ENCODE results near the gene DTNB. TPM values are rescaled to one million over a fixed set of nuclear protein-coding genes. Genes with fewer than 3 reads are reported as not detected.

DTNB gene
- total RNA-seq, 2 donors from 2014 or later: 11.1 to 11.6 TPM

GRCh38 chr2:25349397-25349796 is 324.0 kb downstream of the DTNB start:
- intact Hi-C loops (cut with DNase I): loop anchor here in 1 of 2 donors (5.0 kb wide), 1 partner anchor 252 kb away; no protein-coding TSS in a partner anchor
- DNase-seq (ENCODE audit: low spot score): no peak

- DNase-seq (ENCODE audit: low spot score): no peak
- intact Hi-C loops (cut with DNase I): loop anchor here in 1 of 2 donors (5.0 kb wide), 1 partner anchor 251 kb away; no protein-coding TSS in a partner anchor
Measured at GRCh38 chr2:25347846-25348245, 325.5 kb downstream of the DTNB start.

- intact Hi-C loops (cut with DNase I): loop anchor here in 1 of 2 donors (5.0 kb wide), 1 partner anchor 250 kb away; no protein-coding TSS in a partner anchor
- no peak for DNase-seq (ENCODE audit: low spot score)
Measured at GRCh38 chr2:25347205-25347815, 326.1 kb downstream of the DTNB start.

- DNase-seq (ENCODE audit: low spot score): no peak
- intact Hi-C loops (cut with DNase I): no loop called here
Measured at GRCh38 chr2:25343187-25343825, 330.1 kb downstream of the DTNB start.

- DNase-seq (ENCODE audit: low spot score): peak; percentile 94
Measured at GRCh38 chr2:25342372-25343186, 330.8 kb downstream of the DTNB start.

GRCh38 chr2:25341753-25342371 is 331.5 kb downstream of the DTNB start, which contains the start of gene DNMT3A:
TSS of gene DNMT3A (minus strand) at chr2:25341925. CDS start at chr2:25313984, 27,941 bp downstream.
- intact Hi-C loops (cut with DNase I): no loop called here
- DNase-seq (ENCODE audit: low spot score): peak; percentile 91

More at GRCh38 chr2:25342372-25343186, 330.8 kb downstream of the DTNB start:
- intact Hi-C loops (cut with DNase I): no loop called here

GRCh38 chr2:25341011-25341727 is 332.2 kb downstream of the DTNB start:
- intact Hi-C loops (cut with DNase I): no loop called here
- no peak for DNase-seq (ENCODE audit: low spot score)

GRCh38 chr2:25340181-25340921 is 333.0 kb downstream of the DTNB start:
- intact Hi-C loops (cut with DNase I): no loop called here
- DNase-seq (ENCODE audit: low spot score): peak; percentile 83

- no peak for DNase-seq (ENCODE audit: low spot score)
Measured at GRCh38 chr2:25339791-25340180, 333.6 kb downstream of the DTNB start.

GRCh38 chr2:25339211-25339674 is 334.1 kb downstream of the DTNB start:
- intact Hi-C loops (cut with DNase I): no loop called here
- no peak for DNase-seq (ENCODE audit: low spot score)

More at GRCh38 chr2:25339791-25340180, 333.6 kb downstream of the DTNB start:
- intact Hi-C loops (cut with DNase I): no loop called here

- DNase-seq (ENCODE audit: low spot score): no peak
- intact Hi-C loops (cut with DNase I): no loop called here
Measured at GRCh38 chr2:25338401-25338800, 335.0 kb downstream of the DTNB start.

GRCh38 chr2:25337891-25338290 is 335.5 kb downstream of the DTNB start:
- DNase-seq (ENCODE audit: low spot score): peak; percentile 78
- intact Hi-C loops (cut with DNase I): loop anchor here in 1 of 2 donors (2.0 kb wide), 1 partner anchor 325 kb away; no protein-coding TSS in a partner anchor

- no peak for DNase-seq (ENCODE audit: low spot score)
- intact Hi-C loops (cut with DNase I): loop anchor here in 1 of 2 donors (2.0 kb wide), 1 partner anchor 326 kb away; no protein-coding TSS in a partner anchor
Measured at GRCh38 chr2:25337276-25337675, 336.1 kb downstream of the DTNB start.

GRCh38 chr2:25336383-25336841 is 337.0 kb downstream of the DTNB start:
- intact Hi-C loops (cut with DNase I): loop anchor here in 1 of 2 donors (2.0 kb wide), 1 partner anchor 326 kb away; no protein-coding TSS in a partner anchor
- DNase-seq (ENCODE audit: low spot score): no peak

- intact Hi-C loops (cut with DNase I): loop anchor here in 1 of 2 donors (2.0 kb wide), 1 partner anchor 327 kb away; no protein-coding TSS in a partner anchor
- DNase-seq (ENCODE audit: low spot score): no peak
Measured at GRCh38 chr2:25335971-25336370, 337.4 kb downstream of the DTNB start.

GRCh38 chr2:25335204-25335603 is 338.2 kb downstream of the DTNB start:
- intact Hi-C loops (cut with DNase I): no loop called here
- no peak for DNase-seq (ENCODE audit: low spot score)

- DNase-seq (ENCODE audit: low spot score): no peak
- intact Hi-C loops (cut with DNase I): no loop called here
Measured at GRCh38 chr2:25334482-25334881, 338.9 kb downstream of the DTNB start.

- intact Hi-C loops (cut with DNase I): no loop called here
- peak; percentile 66 for DNase-seq (ENCODE audit: low spot score)
Measured at GRCh38 chr2:25333981-25334380, 339.4 kb downstream of the DTNB start.

All from posterior vena cava (tissue), 2 donors.